ENCODE measurements around the gene TCF12.
A peak's percentile ranks its signal among the peaks of the same experiment; 100 is the strongest.

Gene TCF12

DNA sequence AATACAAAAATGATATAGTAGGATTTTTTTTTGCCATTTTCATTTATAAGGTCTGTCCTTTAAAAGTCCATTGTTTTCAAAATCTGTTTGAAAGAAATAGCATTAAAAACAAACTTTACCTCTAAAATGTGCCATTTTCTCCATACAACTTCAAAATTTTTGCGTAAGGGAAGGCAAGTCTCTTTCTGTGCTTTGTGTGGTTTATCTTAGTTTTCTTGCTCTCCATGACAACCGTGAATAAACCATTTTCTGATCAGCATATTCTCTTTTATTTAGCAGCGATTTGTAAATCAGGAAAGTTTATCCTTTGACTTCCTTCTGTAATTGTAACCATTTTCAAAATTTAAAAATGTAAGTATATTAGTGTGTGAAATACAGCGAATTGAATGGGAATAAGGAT lies 310.0 kb downstream of the TCF12 start:
- no peak overlapping the region for H3K4me3 ChIP-seq (replicated peaks; ENCODE audit: low read depth, low read length)
- no peak for DNase-seq (ENCODE audit: extremely low read depth, low read depth)
- TF ChIP-seq, protein P1, sequence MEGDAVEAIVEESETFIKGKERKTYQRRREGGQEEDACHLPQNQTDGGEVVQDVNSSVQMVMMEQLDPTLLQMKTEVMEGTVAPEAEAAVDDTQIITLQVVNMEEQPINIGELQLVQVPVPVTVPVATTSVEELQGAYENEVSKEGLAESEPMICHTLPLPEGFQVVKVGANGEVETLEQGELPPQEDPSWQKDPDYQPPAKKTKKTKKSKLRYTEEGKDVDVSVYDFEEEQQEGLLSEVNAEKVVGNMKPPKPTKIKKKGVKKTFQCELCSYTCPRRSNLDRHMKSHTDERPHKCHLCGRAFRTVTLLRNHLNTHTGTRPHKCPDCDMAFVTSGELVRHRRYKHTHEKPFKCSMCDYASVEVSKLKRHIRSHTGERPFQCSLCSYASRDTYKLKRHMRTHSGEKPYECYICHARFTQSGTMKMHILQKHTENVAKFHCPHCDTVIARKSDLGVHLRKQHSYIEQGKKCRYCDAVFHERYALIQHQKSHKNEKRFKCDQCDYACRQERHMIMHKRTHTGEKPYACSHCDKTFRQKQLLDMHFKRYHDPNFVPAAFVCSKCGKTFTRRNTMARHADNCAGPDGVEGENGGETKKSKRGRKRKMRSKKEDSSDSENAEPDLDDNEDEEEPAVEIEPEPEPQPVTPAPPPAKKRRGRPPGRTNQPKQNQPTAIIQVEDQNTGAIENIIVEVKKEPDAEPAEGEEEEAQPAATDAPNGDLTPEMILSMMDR (IDR thresholded peaks at IDR 0.05; ENCODE audit: low read depth, low read length, missing control alignments): no peak

DNA sequence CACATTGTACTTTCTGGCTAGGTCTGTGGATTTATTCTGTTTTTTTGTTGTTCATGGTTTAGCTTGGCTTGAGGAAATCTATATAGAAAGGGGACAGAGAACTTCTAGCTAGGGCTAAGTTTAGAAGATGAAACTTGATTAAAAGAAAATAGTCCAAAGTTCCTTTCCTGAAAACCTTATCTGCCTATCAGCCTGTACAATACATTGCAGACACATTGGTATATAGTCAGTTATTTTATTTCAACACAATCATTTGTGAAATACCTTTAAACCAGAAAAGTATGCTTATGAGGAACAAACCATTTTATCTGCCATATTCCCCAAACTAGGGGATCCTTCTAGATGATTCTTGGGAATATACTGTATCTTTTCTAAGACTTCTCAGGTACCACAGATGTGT lies 310.6 kb downstream of the TCF12 start:
- H3K4me3 ChIP-seq (replicated peaks; ENCODE audit: low read depth, low read length): no peak overlapping the region
- TF ChIP-seq, protein P1 (IDR thresholded peaks at IDR 0.05; ENCODE audit: low read depth, low read length, missing control alignments): no peak
- DNase-seq (ENCODE audit: extremely low read depth, low read depth): no peak

DNA sequence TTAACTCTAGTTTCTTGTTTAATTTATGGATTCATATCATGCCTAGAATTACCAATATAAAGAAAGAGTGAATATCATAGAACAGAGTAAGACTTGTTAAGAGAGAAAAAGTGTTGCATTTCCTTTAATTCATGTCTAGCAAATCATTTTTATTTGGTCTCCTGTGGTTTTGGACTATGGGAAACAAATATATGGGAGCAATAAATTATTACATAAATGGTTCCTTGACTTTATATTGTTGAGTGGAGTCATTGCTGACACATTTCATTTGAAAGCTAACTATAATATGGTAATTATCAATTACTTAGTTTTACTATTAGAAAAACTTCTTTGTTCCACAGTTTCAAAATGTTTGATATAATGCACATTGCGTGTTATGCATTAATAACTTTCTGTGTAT lies 313.1 kb downstream of the TCF12 start:
- no peak for DNase-seq (ENCODE audit: extremely low read depth, low read depth)
- no peak overlapping the region for H3K4me3 ChIP-seq (replicated peaks; ENCODE audit: low read depth, low read length)
- TF ChIP-seq, protein P1 (IDR thresholded peaks at IDR 0.05; ENCODE audit: low read depth, low read length, missing control alignments): no peak

DNA sequence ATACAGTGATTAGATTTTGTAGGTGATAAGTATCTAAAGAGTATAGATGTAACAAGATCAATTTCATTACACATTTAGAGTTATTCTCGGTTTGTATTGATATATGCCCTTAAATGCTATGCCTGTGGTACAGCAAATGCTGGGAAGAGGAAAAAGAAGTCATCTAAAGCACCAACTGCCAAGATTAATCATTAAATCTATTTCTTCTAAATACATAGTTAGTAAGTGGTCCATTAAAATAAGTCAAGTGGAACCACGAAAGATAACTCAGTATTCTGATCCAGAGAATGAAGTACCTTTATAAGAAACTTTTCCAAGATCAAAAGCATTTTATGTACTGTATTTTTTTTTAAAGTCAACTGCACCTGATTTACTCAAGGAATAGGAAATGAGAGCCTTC lies 315.7 kb downstream of the TCF12 start:
- H3K4me3 ChIP-seq (replicated peaks; ENCODE audit: low read depth, low read length): no peak overlapping the region
- no peak for DNase-seq (ENCODE audit: extremely low read depth, low read depth)
- TF ChIP-seq, protein P1 (IDR thresholded peaks at IDR 0.05; ENCODE audit: low read depth, low read length, missing control alignments): no peak

DNA sequence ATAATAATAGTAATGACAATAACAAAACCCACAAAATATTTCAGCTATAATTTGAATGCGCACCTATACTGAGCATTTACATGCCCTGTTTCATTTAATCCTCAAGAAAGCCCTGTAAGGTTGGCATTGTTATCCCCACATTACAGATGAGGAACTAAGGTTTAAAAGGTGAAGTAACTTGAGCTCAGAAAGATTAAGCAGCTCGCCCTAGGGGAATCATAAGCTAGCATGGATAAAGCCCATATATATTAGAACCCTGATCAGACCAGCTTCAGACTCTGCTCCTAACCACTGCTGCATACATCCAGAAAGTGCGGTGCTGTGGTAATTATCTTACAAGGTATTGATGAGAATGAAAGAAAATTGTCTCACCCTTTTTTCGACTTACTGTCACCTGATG lies 316.7 kb downstream of the TCF12 start:
- H3K4me3 ChIP-seq (replicated peaks; ENCODE audit: low read depth, low read length): no peak overlapping the region
- no peak for DNase-seq (ENCODE audit: extremely low read depth, low read depth)
- TF ChIP-seq, protein P1 (IDR thresholded peaks at IDR 0.05; ENCODE audit: low read depth, low read length, missing control alignments): no peak

DNA sequence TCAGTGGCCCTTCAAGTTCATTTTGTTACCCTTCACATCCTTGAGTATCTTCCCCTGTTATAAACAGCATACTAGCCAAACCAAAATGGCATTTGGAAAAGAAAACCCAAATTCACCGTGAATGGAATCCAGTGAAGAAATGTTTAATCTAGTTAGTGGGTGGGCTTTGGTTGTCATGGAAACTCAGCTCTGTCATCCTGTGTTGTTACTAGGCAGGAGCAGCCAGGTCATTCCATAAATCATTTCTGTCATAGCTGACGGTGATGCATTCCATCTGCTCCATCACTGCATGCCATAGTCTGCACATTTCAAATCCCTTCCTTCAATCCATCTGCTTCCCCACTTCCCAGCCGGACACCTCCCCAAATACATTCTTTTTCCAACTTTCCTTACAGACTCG lies 317.4 kb downstream of the TCF12 start:
- H3K4me3 ChIP-seq (replicated peaks; ENCODE audit: low read depth, low read length): no peak overlapping the region
- peak; percentile 63 for DNase-seq (ENCODE audit: extremely low read depth, low read depth)
- TF ChIP-seq, protein P1 (IDR thresholded peaks at IDR 0.05; ENCODE audit: low read depth, low read length, missing control alignments): no peak

DNA sequence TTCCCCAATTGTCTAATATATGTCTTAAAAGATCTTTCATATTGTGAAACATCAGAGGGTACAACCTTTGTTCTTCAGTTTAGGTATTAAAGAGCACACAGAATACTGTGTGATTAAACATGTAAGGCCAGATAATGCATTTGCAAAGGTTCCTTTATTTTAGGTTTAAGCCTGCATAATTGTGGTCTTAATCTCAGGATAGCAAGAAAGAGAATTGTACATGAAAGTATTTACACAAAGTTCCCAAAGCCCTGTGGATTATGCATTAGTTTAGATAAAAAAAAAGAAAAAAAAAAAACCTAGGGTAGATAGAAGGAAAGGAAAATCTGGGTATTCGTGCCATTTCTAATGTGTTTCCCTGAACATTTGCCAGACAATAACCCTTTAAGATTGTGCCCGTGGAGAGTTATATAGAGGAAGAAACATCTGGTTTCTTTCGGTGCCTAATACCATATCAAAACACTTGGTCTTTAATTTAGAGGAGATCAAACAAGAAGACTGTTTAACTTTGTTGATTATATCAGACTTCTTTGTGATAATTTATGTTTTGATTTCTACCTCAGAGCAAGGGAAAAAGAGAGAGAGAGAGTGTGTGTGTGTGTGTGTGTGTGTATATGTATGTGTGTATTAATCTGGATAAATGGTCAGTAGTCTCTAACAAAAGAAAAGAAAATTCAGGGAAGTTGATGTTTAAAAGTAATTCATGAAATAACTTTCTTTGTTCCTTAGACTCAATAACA lies 318.3 kb downstream of the TCF12 start:
- H3K4me3 ChIP-seq (replicated peaks; ENCODE audit: low read depth, low read length): no peak overlapping the region
- no peak for DNase-seq (ENCODE audit: extremely low read depth, low read depth)

More for the DNA sequence above, 318.3 kb downstream of the TCF12 start:
- TF ChIP-seq, protein P1 (IDR thresholded peaks at IDR 0.05; ENCODE audit: low read depth, low read length, missing control alignments): no peak

Measured in HFF-Myc (cell line).